ENCODE results near the gene MAFB. TPM values are rescaled to one million over a fixed set of nuclear protein-coding genes. Genes with fewer than 3 reads are reported as not detected.

MAFB gene
- total RNA-seq, 1 donor, result 0.27 TPM

GRCh38 chr20:40663304-40663790 is 25.7 kb downstream of the MAFB start:
- DNase-seq (ENCODE audit: low read depth in 2 of 3, low spot score in 2 of 3), result no peak

- no peak for DNase-seq (ENCODE audit: low read depth in 2 of 3, low spot score in 2 of 3)
Measured at GRCh38 chr20:40659567-40659966, 29.5 kb downstream of the MAFB start.

DNA sequence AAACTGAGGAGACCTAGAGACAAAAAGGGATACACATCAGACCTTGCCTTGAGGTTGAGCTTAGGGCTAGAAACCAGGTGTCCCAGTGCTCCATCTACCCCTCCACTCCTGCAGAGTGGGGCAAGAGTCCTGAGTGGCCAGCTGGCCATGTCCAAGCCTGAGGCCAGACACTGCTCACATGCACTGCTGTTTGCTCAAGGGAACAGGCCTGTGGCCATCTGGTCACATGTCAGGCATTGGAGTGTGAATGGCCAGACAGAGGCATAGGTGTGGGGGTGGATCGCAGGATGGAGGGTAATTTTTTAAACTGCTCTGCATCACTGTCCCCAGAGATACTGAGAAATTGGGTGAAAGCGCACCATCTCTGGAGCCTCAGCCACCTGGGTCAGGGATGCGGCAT is 30.5 kb downstream of the MAFB start:
- no peak for DNase-seq (ENCODE audit: low read depth in 2 of 3, low spot score in 2 of 3)

DNA sequence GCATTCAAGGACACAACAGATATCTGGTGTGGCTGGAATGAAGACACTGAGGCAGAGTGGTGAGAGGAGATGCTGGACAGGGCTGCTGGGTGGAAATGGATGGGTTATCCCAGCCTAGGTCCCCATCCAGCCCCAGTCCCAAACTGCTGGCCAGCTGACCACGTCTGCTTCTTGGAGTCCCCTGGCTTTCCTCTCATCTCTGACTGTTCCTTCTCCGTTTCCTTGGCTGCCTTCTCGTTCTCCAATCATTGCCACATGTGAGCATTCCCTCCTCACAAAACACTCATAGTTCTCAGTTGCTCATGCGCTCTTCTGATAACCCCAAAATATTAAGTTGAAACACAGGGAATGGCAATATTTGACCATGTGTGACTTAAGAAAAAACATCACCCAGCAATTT is 31.5 kb downstream of the MAFB start:
- no peak for DNase-seq (ENCODE audit: low read depth in 2 of 3, low spot score in 2 of 3)

- DNase-seq (ENCODE audit: low read depth in 2 of 3, low spot score in 2 of 3), result no peak
Measured at GRCh38 chr20:40655451-40655850, 33.6 kb downstream of the MAFB start.

- DNase-seq (ENCODE audit: low read depth in 2 of 3, low spot score in 2 of 3), result no peak
Measured at GRCh38 chr20:40654876-40655275, 34.2 kb downstream of the MAFB start.

- no peak for DNase-seq (ENCODE audit: low read depth in 2 of 3, low spot score in 2 of 3)
Measured at GRCh38 chr20:40652441-40652987, 36.5 kb downstream of the MAFB start.

DNA sequence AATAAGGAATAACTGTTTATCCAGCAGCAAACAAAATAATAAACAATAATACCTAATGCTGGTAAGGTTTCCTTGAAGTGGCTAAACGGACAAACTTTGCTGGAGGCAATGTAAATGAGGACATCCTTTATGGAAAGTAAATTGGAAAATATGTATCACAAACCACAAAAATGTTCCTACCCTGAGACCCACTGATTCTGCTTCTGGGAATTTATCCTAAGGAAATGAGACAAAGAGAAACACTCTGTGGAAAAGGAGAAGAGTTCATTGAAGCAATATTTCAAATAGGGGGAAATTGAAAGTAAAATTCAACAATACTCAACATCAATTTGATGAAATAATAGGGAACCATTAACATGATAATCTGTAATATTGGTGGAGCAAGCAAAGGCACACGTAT is 37.9 kb downstream of the MAFB start:
- DNase-seq (ENCODE audit: low read depth in 2 of 3, low spot score in 2 of 3), result no peak

DNA sequence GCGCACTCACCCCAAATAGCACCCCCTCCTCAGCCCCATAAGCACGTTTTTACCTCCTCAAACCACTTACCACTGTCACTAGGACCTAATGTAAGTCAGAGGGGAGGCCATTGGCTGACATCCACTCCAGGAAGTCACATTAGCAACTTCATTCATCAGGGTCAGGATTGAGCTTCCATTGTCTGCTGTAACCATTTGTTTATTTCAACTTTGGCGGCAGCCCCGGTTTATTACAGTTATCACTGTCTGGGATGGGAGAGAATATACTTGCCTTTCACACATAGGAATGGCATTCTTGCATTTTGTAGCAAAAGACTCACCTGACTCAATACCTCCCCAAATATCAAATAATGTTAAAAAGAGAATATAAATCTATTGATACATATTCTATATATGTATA is 38.3 kb downstream of the MAFB start:
- no peak for DNase-seq (ENCODE audit: low read depth in 2 of 3, low spot score in 2 of 3)

GRCh38 chr20:40648210-40649072 is 40.6 kb downstream of the MAFB start:
- no peak for DNase-seq (ENCODE audit: low read depth in 2 of 3, low spot score in 2 of 3)

GRCh38 chr20:40646813-40647212 is 42.2 kb downstream of the MAFB start:
- no peak for DNase-seq (ENCODE audit: low read depth in 2 of 3, low spot score in 2 of 3)

- DNase-seq (ENCODE audit: low read depth in 2 of 3, low spot score in 2 of 3), result peak in 1 of 3 donors; percentile 22
Measured at GRCh38 chr20:40646361-40646760, 42.7 kb downstream of the MAFB start.

- DNase-seq (ENCODE audit: low read depth in 2 of 3, low spot score in 2 of 3), result no peak
Measured at GRCh38 chr20:40644863-40645262, 44.2 kb downstream of the MAFB start.

DNA sequence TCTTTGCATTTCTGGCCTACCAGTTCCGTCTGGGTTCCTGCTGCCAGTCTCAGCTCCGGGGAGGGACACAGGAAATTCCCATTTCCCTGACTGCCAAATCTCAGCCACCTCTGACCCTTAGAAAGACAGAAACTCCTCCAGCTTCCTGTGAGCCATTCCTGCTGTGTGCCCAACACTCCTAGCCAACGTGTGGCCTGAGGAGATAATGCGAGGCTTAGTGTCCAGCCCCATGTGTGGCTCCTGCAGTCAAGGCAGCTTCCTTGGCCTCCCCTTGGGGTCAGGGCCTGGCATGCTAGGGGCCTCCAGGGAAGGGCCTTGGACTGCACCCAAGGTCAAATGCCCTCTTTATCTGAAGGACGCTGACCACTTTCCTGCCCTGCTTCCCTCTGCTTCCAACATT is 45.1 kb downstream of the MAFB start:
- no peak for DNase-seq (ENCODE audit: low read depth in 2 of 3, low spot score in 2 of 3)

GRCh38 chr20:40641809-40642208 is 47.2 kb downstream of the MAFB start:
- DNase-seq (ENCODE audit: low read depth in 2 of 3, low spot score in 2 of 3), result no peak

DNA sequence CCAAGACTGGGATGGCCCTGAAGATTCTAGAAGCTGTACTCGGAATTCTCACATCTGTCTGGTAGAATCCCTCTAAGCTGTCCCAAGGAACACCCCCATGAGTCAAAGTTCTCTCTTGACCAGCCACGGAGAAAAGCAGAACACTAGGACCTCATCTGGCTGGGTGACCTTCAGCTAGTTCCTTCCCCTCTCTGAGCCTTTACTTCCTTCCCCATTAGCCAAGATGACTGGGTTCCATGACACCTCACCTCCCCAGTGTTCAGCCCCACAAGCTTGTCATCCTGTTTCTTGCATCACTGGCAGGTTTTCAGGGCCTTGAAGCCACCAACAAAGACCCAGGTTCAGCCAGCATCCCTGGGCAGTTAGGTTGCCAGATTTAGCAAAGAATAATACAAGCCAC is 47.8 kb downstream of the MAFB start:
- no peak for DNase-seq (ENCODE audit: low read depth in 2 of 3, low spot score in 2 of 3)

DNA sequence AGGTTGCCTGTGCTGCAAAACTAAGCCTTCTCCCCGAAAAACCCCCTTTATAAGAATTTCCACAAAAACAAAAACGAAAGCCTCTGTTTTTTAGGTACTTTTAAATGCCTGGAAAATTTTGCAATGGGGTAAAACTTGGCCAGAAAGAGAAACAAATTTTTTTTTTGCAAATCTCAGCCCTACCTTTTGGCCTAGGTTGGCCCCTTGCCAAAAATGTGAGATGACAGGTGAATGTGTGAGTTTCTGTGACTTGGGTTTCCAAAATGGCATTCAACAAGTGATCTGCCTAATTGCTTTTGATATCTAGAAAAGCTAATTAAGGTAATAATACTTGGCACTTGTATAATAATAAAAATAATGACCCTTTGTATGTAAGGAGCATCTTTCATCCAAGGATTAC is 48.4 kb downstream of the MAFB start:
- no peak for DNase-seq (ENCODE audit: low read depth in 2 of 3, low spot score in 2 of 3)

- DNase-seq (ENCODE audit: low read depth in 2 of 3, low spot score in 2 of 3), result no peak
Measured at GRCh38 chr20:40639676-40640355, 49.2 kb downstream of the MAFB start.

- DNase-seq (ENCODE audit: low read depth in 2 of 3, low spot score in 2 of 3), result no peak
Measured at GRCh38 chr20:40639132-40639531, 49.9 kb downstream of the MAFB start.

DNA sequence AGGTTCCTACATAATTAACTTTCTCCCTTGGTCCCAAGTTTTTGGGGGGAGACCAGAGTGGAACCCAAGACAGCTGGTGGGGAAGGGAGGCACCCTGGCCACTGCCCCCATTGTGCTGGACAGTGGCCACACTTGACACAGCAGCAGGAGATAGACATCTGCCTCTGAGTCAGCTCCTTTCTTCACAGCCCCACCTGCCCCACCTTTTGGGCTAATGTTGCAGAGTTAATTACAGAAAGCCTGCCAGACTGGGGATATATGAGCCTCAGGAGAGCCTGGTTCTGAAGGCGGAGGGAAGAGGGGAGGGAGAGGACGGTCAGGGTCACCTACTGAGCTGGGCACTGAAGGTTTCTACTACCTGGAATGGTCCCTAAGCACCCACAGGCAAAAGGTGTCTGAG is 50.6 kb downstream of the MAFB start:
- DNase-seq (ENCODE audit: low read depth in 2 of 3, low spot score in 2 of 3), result no peak

DNA sequence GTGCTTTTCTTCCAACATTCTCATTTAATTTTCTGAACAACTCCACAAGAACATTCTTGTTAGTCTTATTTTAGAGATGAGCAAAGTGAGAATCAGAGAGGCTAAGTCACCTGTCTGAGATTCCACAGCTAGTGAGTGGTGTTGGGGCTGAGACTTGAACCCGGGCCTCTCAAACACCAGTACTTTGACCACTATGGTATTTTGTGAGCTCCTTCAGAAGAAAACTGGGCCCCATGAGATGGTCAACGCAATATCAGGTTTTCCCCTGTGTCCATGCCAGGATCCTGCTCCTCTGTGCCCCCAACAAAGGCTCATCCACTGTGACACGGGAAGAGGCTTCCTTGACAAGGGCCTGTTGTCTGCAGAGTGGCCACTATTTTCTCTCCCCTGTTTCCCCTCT is 51.9 kb downstream of the MAFB start:
- DNase-seq (ENCODE audit: low read depth in 2 of 3, low spot score in 2 of 3), result no peak

DNA sequence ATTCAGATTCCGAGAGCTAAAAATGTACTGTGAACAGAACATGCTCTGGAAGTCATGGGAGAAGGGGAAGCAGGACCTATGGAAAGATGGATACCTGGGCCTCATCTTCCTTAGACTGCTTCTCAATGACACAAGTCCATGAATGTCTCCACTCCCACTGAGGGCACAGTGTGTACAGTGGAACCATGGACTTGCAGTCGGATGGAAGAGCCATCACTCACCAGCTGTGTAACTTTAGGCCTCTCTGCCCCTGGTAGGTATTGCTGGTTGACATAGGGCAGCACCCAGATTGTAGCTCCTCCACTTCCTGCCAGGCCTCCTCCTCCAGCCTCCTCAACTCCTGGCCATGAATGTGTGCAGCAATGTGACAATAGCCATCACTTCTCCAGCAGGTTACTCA is 52.5 kb downstream of the MAFB start:
- DNase-seq (ENCODE audit: low read depth in 2 of 3, low spot score in 2 of 3), result no peak
